ENCODE results near the gene KLF11.

GRCh38 chr2:10009811-10010781 is 33.3 kb upstream of the KLF11 start:
- no peak for TF ChIP-seq EP300 (IDR thresholded peaks at IDR 0.05; ENCODE audit: borderline replicate concordance)
- no peak for TF ChIP-seq TCF12 (IDR thresholded peaks at IDR 0.05; ENCODE audit: low read depth)
- no peak for TF ChIP-seq FOXM1 (IDR thresholded peaks at IDR 0.05; ENCODE audit: borderline replicate concordance, low read depth)
- no peak for TF ChIP-seq TAF1 (IDR thresholded peaks at IDR 0.05; ENCODE audit: low read depth)
- TF ChIP-seq NFIC (IDR thresholded peaks at IDR 0.05) = no peak
- TF ChIP-seq CREB1 (IDR thresholded peaks at IDR 0.05; ENCODE audit: low read depth) = no peak
- TF ChIP-seq RAD21 (IDR thresholded peaks at IDR 0.05; ENCODE audit: low read depth) = no peak
- TF ChIP-seq ZBTB7A (IDR thresholded peaks at IDR 0.05; ENCODE audit: low read depth) = no peak
- TF ChIP-seq TEAD4 (IDR thresholded peaks at IDR 0.05) = no peak
- no peak for TF ChIP-seq EGR1 (IDR thresholded peaks at IDR 0.05)
